GM10248 (cell line): ENCODE results near the gene MYH10.

Source experiments
- CTCF ChIA-PET: fragments of 300-600 bp; sonication (Branson Sonifier 250); formaldehyde crosslinking; extraction: SDS; loops from one replicate; lab custom pipeline; 2021; ENCODE audit warnings: antibody characterized with exemption; lab: Yijun Ruan, JAX
- POLR2A ChIA-PET: fragments of 350-650 bp; sonication (Branson Sonifier 250); formaldehyde crosslinking; extraction: SDS; loops from one replicate; lab custom pipeline; 2020; ENCODE audit warnings: antibody characterized with exemption; lab: Yijun Ruan, JAX
- DNase-seq: peaks from one replicate; pipeline ENCODE4 v3.0.0; 2012; ENCODE audit errors: extremely low spot score
- CTCF ChIP-seq: IDR thresholded peaks from 2 replicates; pipeline ENCODE4 v1.5.1; 2012; ENCODE audit warnings: mild to moderate bottlenecking, low read depth; ENCODE audit errors: extremely low read depth, missing control alignments, control extremely low read depth

The MYH10 gene

GRCh38 chr17:8494021-8494420, 136.5 kb downstream of the MYH10 start:
- CTCF ChIA-PET, result interaction anchor here (1.3 kb wide), 1 partner anchor 84 kb away, joined by 3 read pairs; no protein-coding TSS in a partner anchor
- TF ChIP-seq CTCF, result no peak
- POLR2A ChIA-PET, result no interaction called here
- no peak for DNase-seq

DNA sequence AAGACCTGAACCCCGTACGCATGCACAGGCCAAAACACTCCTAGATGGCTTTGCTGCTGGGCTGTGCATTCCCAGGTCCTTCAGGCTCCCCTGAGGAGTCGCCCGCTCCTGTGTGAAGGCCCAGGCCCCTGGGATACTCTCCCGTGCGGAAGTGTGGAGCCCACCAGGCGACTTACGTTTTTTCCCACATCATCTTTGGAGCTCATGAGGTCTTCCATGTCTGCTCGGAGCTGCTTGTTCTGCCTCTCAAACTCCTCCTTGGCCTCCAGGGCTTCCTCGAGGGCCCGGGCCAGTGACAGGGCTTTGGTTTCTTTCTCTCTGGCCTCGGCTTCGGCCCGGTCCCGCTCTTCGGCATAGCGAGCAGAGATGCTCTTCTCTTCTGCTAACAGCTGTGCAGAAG, 138.4 kb downstream of the MYH10 start:
- no peak for DNase-seq
- TF ChIP-seq CTCF, result no peak
- POLR2A ChIA-PET, result interaction anchor here (0.5 kb wide), 1 partner anchor 409 kb away, joined by 6 read pairs; no protein-coding TSS in a partner anchor
- CTCF ChIA-PET, result interaction anchor here (2.6 kb wide), 1 partner anchor 12 kb away, joined by 10 read pairs; no protein-coding TSS in a partner anchor

GRCh38 chr17:8490256-8491023, 140.1 kb downstream of the MYH10 start:
- DNase-seq, result no peak
- ChIA-PET CTCF (interaction anchor here (2.6 kb wide), 1 partner anchor 10 kb away, joined by 10 read pairs; no protein-coding TSS in a partner anchor), POLR2A (no interaction called here)
- no peak for TF ChIP-seq CTCF

DNA sequence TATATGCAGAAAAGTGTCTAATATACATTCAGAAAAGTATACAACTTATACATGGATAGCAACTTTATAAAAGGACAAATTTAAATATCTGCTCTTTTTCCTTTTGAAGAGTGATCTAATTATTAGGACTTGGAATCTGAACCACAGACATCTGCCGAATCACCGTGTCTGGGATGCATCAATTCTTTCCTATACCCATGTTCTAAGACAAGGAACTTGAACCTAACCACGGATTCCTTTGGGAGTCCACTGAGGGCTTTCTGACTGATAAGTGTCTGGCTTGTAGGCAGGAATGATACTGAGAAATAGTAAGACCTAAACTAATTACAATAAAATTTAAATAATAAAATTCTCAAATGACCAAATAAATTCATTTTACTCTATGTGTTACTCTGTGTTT, 140.7 kb downstream of the MYH10 start:
- DNase-seq, result no peak
- CTCF ChIA-PET, result no interaction called here
- POLR2A ChIA-PET, result no interaction called here
- TF ChIP-seq CTCF, result no peak

DNA sequence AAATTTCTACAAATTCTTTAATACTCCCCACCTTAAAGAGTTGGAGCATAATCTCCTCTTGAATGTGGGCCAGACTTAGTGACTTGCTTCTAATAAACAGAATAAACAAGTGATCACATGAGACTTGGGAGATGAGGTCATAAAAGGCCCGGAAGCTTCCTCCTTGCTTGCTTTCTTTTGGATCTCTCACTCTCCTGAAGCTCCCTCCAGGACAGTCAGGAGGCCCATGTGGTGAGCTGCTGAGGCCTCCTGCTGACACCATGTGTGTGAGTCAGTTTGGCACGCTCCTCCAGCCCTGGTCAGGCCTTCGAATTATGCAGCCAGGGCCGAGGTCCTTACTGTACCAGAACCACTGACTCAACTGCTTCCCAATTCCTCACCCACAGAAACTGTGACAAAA, 141.6 kb downstream of the MYH10 start:
- TF ChIP-seq CTCF, result no peak
- CTCF ChIA-PET, result no interaction called here
- no peak for DNase-seq
- POLR2A ChIA-PET, result interaction anchor here (0.5 kb wide), 1 partner anchor 185 kb away, joined by 5 read pairs; no protein-coding TSS in a partner anchor

DNA sequence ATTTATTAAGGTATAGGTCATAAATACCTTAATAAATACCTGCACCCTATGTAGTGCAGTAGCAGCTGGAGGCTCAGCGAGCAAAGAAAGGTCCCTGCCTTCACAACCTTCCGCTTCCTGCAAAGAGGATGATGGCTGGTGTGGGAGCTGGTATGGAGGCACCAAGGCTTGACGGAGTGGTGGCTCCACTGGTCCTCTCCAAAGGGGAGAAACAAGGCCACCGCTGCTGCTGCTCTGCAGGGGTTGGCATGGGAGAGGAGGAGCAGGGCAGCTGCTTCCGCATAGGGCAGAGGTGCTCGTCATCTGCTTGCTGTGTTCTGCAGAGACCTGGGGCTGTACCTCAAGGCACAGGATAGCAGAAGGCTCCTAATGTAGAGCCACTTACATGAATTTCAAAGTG, 142.0 kb downstream of the MYH10 start:
- TF ChIP-seq CTCF, result no peak
- no peak for DNase-seq
- CTCF ChIA-PET, result interaction anchor here (1.7 kb wide), 1 partner anchor 78 kb away, joined by 6 read pairs; no protein-coding TSS in a partner anchor
- POLR2A ChIA-PET, result interaction anchor here (0.5 kb wide), 1 partner anchor 185 kb away, joined by 5 read pairs; no protein-coding TSS in a partner anchor
